OCI-LY1 (cell line): ENCODE data around the gene NEU3.

Source experiments
- EZH2 ChIP-seq: fragments of 200-600 bp; sonication (generic), shearing (Covaris generic); IDR thresholded peaks from 2 replicates; pipeline ENCODE4 v1.8.0; 2017; ENCODE audit warnings: borderline replicate concordance, mixed run types, mild to moderate bottlenecking, antibody characterized with exemption, low read length, moderate library complexity, mixed read lengths
- TF ChIP-seq, protein P1 (sequence below): fragments of 200-600 bp; sonication (generic), shearing (Covaris generic); IDR thresholded peaks from 2 replicates; pipeline ENCODE4 v1.5.1; 2017; ENCODE audit warnings: mild to moderate bottlenecking, antibody characterized with exemption, low read length, moderate library complexity, mixed read lengths

DNA sequence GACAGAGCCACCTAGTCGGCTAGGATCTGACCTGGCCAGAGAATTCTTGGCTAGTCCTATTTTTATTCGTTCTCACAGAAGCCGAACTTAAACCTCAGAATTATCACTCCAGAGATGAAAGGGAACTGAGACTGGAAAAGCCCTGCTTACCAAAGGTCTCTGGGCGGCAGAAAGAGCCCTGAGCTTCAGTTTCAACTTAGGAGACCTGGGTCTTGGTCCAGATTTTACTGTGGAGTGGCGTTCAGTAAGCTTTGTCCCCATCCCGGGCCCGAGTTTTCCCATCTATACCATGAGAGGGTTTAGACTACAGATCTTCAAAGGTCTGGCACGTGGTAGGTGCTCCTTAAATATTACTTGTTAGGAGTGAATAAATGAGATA, 516 bp downstream of the NEU3 start:
- TF ChIP-seq, protein P1, sequence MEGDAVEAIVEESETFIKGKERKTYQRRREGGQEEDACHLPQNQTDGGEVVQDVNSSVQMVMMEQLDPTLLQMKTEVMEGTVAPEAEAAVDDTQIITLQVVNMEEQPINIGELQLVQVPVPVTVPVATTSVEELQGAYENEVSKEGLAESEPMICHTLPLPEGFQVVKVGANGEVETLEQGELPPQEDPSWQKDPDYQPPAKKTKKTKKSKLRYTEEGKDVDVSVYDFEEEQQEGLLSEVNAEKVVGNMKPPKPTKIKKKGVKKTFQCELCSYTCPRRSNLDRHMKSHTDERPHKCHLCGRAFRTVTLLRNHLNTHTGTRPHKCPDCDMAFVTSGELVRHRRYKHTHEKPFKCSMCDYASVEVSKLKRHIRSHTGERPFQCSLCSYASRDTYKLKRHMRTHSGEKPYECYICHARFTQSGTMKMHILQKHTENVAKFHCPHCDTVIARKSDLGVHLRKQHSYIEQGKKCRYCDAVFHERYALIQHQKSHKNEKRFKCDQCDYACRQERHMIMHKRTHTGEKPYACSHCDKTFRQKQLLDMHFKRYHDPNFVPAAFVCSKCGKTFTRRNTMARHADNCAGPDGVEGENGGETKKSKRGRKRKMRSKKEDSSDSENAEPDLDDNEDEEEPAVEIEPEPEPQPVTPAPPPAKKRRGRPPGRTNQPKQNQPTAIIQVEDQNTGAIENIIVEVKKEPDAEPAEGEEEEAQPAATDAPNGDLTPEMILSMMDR, result no peak
- TF ChIP-seq EZH2, result no peak
